Endothelial cell of umbilical vein (primary cell): ENCODE results near the gene OR10H1. TPM values are rescaled to one million over a fixed set of nuclear protein-coding genes. Genes with fewer than 3 reads are reported as not detected.

Experiments used
- BruUV-seq: library from RNA; stranded (reverse); fragments of 400-500 nt; replicated peaks from 2 replicates; lab custom pipeline; 2021; lab: Mats Ljungman, UMichigan
- CTCF ChIA-PET: fragments of 300-600, 350-600 bp; sonication (Branson Sonifier 250); formaldehyde crosslinking; loops from one replicate; lab custom pipeline; 2021; ENCODE audit warnings: antibody characterized with exemption, inconsistent platforms; lab: Charles Lee
- POLR2A ChIA-PET: fragments of 300-600, 350-600 bp; sonication (Branson Sonifier 250); formaldehyde crosslinking; loops from one replicate; lab custom pipeline; 2021; ENCODE audit warnings: antibody characterized with exemption, inconsistent platforms; lab: Charles Lee
- DNase-seq: peaks from one replicate; pipeline ENCODE4 v3.0.0-alpha.2; 2011; ENCODE audit warnings: low read depth, low spot score
- FAIRE-seq: peaks from 2 replicates; lab custom pipeline; 2011; peaks lifted over from hg19 to GRCh38; lab: Jason Lieb, UNC
- H2AFZ ChIP-seq: 2 replicates; pipeline ENCODE4 v1.6.0; 2012; ENCODE audit warnings: low read depth, low read length, control low read depth, inconsistent platforms
- H3K27ac ChIP-seq: 2 replicates; pipeline ENCODE4 v1.5.1; 2011; ENCODE audit warnings: low read depth, mild to moderate bottlenecking, control low read depth, low read length, moderate library complexity; ENCODE audit not compliant: insufficient read depth
- H3K27me3 ChIP-seq, 2 experiments: 2 replicates each; pipeline versions ENCODE4 v1.6.0 to v1.6.1; 2011; ENCODE audit warnings: low read length in 2 of 2, mixed read lengths in 1 of 2; ENCODE audit not compliant: control insufficient read depth in 2 of 2, insufficient read depth in 2 of 2
- H3K36me3 ChIP-seq, 2 experiments: 2 replicates in 1 of 2; 3 replicates in 1 of 2; pipeline ENCODE4 v1.5.1; 2011; ENCODE audit warnings: low read length in 2 of 2, mild to moderate bottlenecking in 1 of 2, moderate library complexity in 1 of 2; ENCODE audit not compliant: control insufficient read depth in 2 of 2, insufficient read depth in 2 of 2; ENCODE audit errors: extremely low read depth in 1 of 2
- H3K4me1 ChIP-seq: 3 replicates; pipeline ENCODE4 v1.5.1; 2011; ENCODE audit warnings: mild to moderate bottlenecking, low read length; ENCODE audit not compliant: control insufficient read depth, insufficient read depth; ENCODE audit errors: extremely low read depth
- H3K4me2 ChIP-seq: 2 replicates; pipeline ENCODE4 v1.6.1; 2011; ENCODE audit warnings: low read length, control low read depth, mixed read lengths; ENCODE audit not compliant: insufficient read depth
- H3K4me3 ChIP-seq, 3 experiments: fragments of 200-600 bp in 1 of 3; sonication (generic), shearing (Covaris generic) in 1 of 3; replicated peaks in 1 of 3; 2 replicates each; pipeline ENCODE4 v1.5.1; 2011 to 2016; ENCODE audit warnings: control low read depth in 3 of 3, low read length in 3 of 3, mild to moderate bottlenecking in 2 of 3, inconsistent platforms in 1 of 3, low read depth in 1 of 3, moderate library complexity in 1 of 3; ENCODE audit not compliant: insufficient read depth in 1 of 3
- H3K79me2 ChIP-seq: 2 replicates; pipeline ENCODE4 v1.6.0; 2012; ENCODE audit warnings: low read length, inconsistent platforms; ENCODE audit not compliant: control insufficient read depth, insufficient read depth
- H3K9ac ChIP-seq: replicated peaks from 2 replicates; pipeline ENCODE3; 2011; ENCODE audit warnings: low read length, control low read depth; ENCODE audit not compliant: insufficient read depth; ENCODE audit errors: extremely low read depth
- H3K9me1 ChIP-seq: replicated peaks from 3 replicates; pipeline ENCODE4 v1.6.0; 2011; ENCODE audit warnings: mild to moderate bottlenecking, low read length; ENCODE audit not compliant: control insufficient read depth, insufficient read depth; ENCODE audit errors: extremely low read depth
- H3K9me3 ChIP-seq: replicated peaks from 2 replicates; pipeline ENCODE4 v1.5.1; 2012; ENCODE audit warnings: low read length, inconsistent platforms; ENCODE audit not compliant: control insufficient read depth, insufficient read depth
- H4K20me1 ChIP-seq: replicated peaks from 2 replicates; pipeline ENCODE3; 2011; ENCODE audit warnings: mild to moderate bottlenecking, low read length; ENCODE audit not compliant: control insufficient read depth, insufficient read depth; ENCODE audit errors: extremely low read depth
- EZH2 ChIP-seq: IDR thresholded peaks from 2 replicates; pipeline ENCODE4 v1.6.1; 2012; ENCODE audit warnings: borderline replicate concordance, low read depth, mild to moderate bottlenecking, moderate library complexity, low read length, inconsistent platforms; ENCODE audit not compliant: severe bottlenecking
- FOS ChIP-seq: IDR thresholded peaks from 2 replicates; pipeline ENCODE4 v1.6.1; 2011; ENCODE audit warnings: mild to moderate bottlenecking, low read length, moderate library complexity, borderline replicate concordance; ENCODE audit not compliant: insufficient read depth
- GATA2 ChIP-seq: IDR thresholded peaks from 2 replicates; pipeline ENCODE4 v1.7.0; 2011; ENCODE audit warnings: low read depth, mild to moderate bottlenecking, moderate library complexity, mixed read lengths, low read length; ENCODE audit not compliant: insufficient read length, insufficient read depth
- JUN ChIP-seq: IDR thresholded peaks from 2 replicates; pipeline ENCODE4 v1.6.1; 2011; ENCODE audit warnings: borderline replicate concordance, low read depth; ENCODE audit not compliant: insufficient read length, insufficient read depth
- MAX ChIP-seq: IDR thresholded peaks from 2 replicates; pipeline ENCODE4 v1.6.1; 2011; ENCODE audit not compliant: insufficient read depth, insufficient read length
- MYC ChIP-seq: IDR thresholded peaks from one replicate; pipeline ENCODE4 v1.6.1; 2011; ENCODE audit warnings: mild to moderate bottlenecking, low read depth, low read length
- POLR2A ChIP-seq: IDR thresholded peaks from 2 replicates; pipeline ENCODE4 v1.6.1; 2012; ENCODE audit warnings: low read depth, mild to moderate bottlenecking, control low read depth, low read length
- POLR2AphosphoS5 ChIP-seq: IDR thresholded peaks from 2 replicates; pipeline ENCODE4 v1.6.1; 2012; ENCODE audit warnings: low read depth, mild to moderate bottlenecking, control low read depth, low read length, moderate library complexity; ENCODE audit not compliant: insufficient read depth
- dilution Hi-C: fragments of 300-500 bp; cut with MboI; formaldehyde crosslinking; loops from one replicate; pipeline ENCODE4 v1.15.0; 2019; ENCODE audit warnings: low sequenced_read_pairs; ENCODE audit not compliant: extremely low pct_ligation_motif_present
- intact Hi-C: fragments of 100-400 bp; cut with micrococcal nuclease; formaldehyde crosslinking; loops from one replicate; pipeline ENCODE4 v1.10.0; 2022
- polyA plus RNA-seq, 4 experiments: library from polyadenylated mRNA; depleted of rRNA in 3 of 4; stranded (reverse) in 3 of 4; unstranded in 1 of 4; fragments of >200 nt; gene quantifications; 2 replicates each; pipeline versions ENCODE4 v1.2.1 to v1.2.3, GENCODE V29; 2011 to 2012; ENCODE audit warnings: missing spikeins in 1 of 4
- total RNA-seq: library from RNA; stranded (reverse); gene quantifications from 2 replicates; pipeline ENCODE4 v1.2.3, GENCODE V29; 2021
- TF ChIP-seq, protein P1 (sequence below), 2 donors: IDR thresholded peaks; 1 replicate in 1 of 2; 2 replicates in 1 of 2; pipeline ENCODE4 v1.5.1; 2011; ENCODE audit warnings: low read length in 2 of 2, mild to moderate bottlenecking in 2 of 2, moderate library complexity in 2 of 2, control low read depth in 1 of 2, inconsistent platforms in 1 of 2, low read depth in 1 of 2; ENCODE audit not compliant: insufficient read depth in 1 of 2; ENCODE audit errors: extremely low read depth in 1 of 2

OR10H1 gene
- total and polyA plus RNA-seq, 2 donors (not counting 3 experiments of a cell fraction or from before 2014, with no cell fraction given) = not detected

GRCh38 chr19:15843203-15843893, 27.9 kb upstream of the OR10H1 start:
- Histone ChIP-seq H3K9ac (no peak overlapping the region), H3K36me3 (no peaks in the 10 kb centered on the region), H3K4me2 (no peak overlapping the region), H3K9me1 (no peaks in the 10 kb centered on the region), H3K27ac (no peak overlapping the region), H4K20me1 (no peaks in the 10 kb centered on the region), H3K9me3 (no peaks in the 10 kb centered on the region), H2AFZ (no peak overlapping the region), H3K79me2 (no peaks in the 10 kb centered on the region), H3K4me1 (no peaks in the 10 kb centered on the region), H3K4me3 (no peak overlapping the region), H3K27me3 (no peaks in the 10 kb centered on the region)
- ChIA-PET CTCF (no interaction called here), POLR2A (no interaction called here)
- no peak for FAIRE-seq
- intact Hi-C loops = no loop called here
- DNase-seq = no peak
- TF ChIP-seq MYC (no peak), POLR2A (no peak), JUN (no peak), FOS (no peak), POLR2AphosphoS5 (no peak), MAX (no peak), GATA2 (no peak), EZH2 (no peak)
- TF ChIP-seq, protein P1, sequence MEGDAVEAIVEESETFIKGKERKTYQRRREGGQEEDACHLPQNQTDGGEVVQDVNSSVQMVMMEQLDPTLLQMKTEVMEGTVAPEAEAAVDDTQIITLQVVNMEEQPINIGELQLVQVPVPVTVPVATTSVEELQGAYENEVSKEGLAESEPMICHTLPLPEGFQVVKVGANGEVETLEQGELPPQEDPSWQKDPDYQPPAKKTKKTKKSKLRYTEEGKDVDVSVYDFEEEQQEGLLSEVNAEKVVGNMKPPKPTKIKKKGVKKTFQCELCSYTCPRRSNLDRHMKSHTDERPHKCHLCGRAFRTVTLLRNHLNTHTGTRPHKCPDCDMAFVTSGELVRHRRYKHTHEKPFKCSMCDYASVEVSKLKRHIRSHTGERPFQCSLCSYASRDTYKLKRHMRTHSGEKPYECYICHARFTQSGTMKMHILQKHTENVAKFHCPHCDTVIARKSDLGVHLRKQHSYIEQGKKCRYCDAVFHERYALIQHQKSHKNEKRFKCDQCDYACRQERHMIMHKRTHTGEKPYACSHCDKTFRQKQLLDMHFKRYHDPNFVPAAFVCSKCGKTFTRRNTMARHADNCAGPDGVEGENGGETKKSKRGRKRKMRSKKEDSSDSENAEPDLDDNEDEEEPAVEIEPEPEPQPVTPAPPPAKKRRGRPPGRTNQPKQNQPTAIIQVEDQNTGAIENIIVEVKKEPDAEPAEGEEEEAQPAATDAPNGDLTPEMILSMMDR (IDR thresholded peaks at IDR 0.05; ENCODE audit: extremely low read depth in 1 of 2, insufficient read depth in 1 of 2, low read depth in 1 of 2, low read length in 2 of 2) = no peak
- dilution Hi-C loops = no loop called here
- no TSS peak for BruUV-seq
